Epithelial cell of proximal tubule (primary cell): ENCODE measurements around the gene NOL9. TPM values are rescaled to one million over a fixed set of nuclear protein-coding genes. Genes with fewer than 3 reads are reported as not detected.

Experiments
- DNase-seq: peaks from one replicate; pipeline ENCODE4 v3.0.0-alpha.2; 2011; ENCODE audit warnings: low read depth
- H3K4me3 ChIP-seq: 2 replicates; pipeline ENCODE4 v1.5.1; 2011; ENCODE audit warnings: low read depth, mild to moderate bottlenecking, low read length
- total RNA-seq: library from RNA; depleted of rRNA; stranded (reverse); fragments of >200 nt; gene quantifications from 2 replicates; pipeline ENCODE4 v1.2.3, GENCODE V29; 2015
- TF ChIP-seq, protein P1 (sequence below): conservative IDR thresholded peaks from 2 replicates; pipeline ENCODE4 v1.5.1; 2012; ENCODE audit warnings: low read depth, mild to moderate bottlenecking, low read length

The NOL9 gene
- total RNA-seq, 1 donor from 2014 or later, result 18.5 TPM

DNA sequence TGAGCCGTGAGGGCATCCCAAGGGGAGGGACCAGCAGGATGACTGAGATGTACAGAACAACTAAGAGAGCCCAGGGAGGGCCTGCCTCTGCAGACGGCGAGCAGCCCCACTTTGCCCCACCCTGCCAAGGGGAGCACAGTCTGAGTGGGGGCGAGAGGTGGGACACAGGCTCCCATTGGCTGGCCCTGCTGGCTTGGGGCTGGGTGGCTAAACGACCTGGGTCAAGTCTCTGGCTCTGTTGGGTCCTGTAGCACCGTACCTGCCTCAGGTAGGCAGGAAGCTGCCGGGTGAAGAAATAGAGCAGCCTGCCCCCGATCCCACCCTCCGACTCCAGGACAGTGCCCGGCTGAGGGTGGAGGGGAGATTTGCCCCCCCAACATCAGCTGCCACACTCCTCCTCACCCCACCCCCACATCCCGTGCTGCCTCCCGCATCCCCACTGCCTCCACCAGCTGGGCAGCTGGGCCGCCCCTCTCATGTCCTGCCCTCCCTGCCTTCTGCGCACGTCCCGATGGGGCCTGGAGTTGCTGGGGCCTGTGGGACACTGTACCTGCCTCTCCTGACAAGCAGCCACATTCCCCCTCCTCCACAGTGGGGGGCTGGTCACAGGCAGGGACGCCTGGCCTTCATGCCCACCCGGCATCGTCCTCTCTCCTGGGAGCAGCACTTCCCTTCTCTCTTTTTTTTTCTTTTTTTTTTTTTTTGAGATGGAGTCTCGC is 50.3 kb downstream of the NOL9 start:
- DNase-seq, result no peak
- H3K4me3 ChIP-seq, result no peak overlapping the region
- TF ChIP-seq, protein P1, sequence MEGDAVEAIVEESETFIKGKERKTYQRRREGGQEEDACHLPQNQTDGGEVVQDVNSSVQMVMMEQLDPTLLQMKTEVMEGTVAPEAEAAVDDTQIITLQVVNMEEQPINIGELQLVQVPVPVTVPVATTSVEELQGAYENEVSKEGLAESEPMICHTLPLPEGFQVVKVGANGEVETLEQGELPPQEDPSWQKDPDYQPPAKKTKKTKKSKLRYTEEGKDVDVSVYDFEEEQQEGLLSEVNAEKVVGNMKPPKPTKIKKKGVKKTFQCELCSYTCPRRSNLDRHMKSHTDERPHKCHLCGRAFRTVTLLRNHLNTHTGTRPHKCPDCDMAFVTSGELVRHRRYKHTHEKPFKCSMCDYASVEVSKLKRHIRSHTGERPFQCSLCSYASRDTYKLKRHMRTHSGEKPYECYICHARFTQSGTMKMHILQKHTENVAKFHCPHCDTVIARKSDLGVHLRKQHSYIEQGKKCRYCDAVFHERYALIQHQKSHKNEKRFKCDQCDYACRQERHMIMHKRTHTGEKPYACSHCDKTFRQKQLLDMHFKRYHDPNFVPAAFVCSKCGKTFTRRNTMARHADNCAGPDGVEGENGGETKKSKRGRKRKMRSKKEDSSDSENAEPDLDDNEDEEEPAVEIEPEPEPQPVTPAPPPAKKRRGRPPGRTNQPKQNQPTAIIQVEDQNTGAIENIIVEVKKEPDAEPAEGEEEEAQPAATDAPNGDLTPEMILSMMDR, result no peak

DNA sequence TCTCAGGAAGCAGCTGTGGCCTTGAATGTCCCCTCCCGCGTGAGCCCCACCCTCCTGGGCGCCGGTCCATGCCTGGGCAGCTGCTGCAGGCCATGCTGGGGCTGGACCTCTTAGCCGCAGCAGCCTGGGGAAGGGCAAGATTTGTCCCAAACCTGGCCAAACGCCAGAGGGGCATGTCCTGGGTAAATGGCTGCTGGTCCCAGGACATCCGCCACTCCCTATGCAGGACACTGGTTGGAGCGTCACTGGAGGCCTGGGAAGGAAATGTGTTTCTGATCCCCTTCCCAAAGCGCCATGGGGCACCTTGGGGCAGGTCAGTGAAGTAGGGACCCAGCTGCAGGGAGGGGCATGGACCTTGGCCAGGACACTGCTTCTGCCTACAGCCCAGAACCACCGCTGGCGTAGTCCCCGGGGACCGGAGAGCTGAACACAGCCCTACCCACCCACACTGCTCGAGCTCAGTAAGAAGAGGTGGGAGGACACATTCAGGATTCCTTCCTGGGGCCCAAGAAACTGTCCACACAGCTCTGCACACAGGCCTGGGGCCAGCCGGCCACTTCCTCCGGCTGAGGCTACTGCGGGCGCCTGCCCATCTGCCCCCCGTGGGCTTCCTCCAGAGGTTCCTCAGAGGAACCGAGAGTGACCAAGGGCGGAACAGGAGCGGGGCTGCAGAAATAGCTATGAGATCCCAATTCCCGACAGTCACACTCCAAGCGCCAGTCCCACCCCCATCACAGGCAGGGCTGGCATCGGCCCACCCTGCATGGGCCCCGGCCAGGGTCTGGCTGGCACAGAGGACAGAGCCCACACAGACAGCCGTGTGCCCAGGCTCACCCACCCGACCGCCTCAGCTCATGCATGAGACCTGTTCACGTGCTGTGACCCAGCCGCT is 52.1 kb downstream of the NOL9 start:
- H3K4me3 ChIP-seq, result no peak overlapping the region
- no peak for DNase-seq
- TF ChIP-seq, protein P1, result no peak

DNA sequence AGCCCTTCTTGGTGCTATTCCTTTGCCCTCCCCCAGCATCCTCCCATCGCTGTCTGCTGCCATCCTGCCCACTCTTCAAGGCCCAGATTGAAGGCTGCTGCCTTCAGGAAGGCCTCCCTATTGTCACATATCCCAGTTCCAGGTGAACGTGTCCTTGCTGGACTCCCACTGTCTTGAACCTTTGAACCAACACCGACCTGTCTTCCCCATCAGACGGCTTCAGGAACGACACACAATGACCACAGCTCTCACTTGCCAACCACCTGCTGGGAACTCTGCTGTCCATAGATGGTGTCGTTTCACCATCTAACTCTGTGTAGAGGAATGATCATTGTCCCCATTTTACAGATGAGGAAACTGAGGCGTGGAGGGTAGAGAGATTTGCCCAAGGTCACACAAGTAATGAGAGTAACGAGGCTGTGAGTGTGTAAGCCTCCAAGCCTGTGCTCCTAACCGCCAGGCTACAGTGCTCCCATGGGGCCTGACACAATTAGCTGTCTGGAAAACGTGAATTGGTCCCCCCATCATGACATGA is 53.0 kb downstream of the NOL9 start:
- H3K4me3 ChIP-seq, result no peak overlapping the region
- TF ChIP-seq, protein P1, result peak; percentile 11
- DNase-seq, result no peak

DNA sequence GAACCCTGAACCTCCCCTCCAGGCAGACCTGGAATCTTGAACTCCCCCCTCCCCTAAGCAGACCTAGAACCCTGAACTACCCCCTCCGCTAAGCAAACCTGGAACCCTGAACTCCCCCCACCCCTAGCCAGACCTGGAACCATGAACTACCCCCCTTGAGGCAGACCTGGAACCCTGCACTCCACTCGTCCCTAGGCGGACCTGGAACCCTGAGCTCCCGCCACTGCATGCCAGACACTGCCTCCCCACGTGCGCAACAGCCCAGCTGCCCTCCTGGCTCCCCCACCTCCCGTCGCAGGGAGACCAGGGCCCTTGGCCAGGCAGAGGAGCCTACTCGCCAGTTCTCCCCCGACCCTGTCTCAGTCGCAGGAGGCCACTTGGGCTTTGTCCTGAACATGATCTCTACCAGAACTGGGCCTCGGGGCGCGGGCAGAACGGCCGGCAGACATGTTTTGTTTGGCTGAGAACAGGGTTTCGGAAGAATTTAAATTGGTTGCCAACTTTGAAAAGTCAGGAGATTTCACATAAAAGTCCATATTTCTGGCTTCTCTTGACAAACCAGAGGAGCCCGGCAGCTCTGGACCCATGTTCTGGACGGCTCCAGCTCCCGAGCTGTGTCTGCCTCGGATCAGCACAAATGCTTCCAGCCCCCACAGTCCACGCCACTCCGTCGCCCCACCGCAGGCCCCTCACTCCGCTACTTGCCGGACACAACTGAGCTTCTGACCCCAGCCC is 53.6 kb downstream of the NOL9 start:
- TF ChIP-seq, protein P1, result no peak
- no peak for DNase-seq
- no peak overlapping the region for H3K4me3 ChIP-seq

DNA sequence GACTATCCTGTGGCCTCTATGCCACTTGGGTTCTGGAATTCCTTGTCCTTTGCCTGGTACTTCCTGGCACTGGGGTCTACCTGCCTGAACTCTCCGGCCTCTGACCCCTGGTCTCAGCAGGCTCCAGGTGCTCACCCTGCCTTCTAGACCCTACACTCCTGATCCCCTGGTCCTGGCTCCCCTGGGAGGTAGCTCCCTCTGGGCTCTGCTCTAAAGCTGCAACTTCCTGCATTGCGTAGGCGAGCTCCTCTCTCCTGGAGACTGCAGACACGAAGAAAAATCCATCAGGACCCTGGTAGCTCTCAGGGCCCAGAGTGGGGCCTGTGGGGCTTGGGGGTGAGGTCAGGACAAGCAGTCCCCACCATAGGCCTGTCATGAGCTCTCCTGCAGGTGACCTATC is 55.0 kb downstream of the NOL9 start:
- TF ChIP-seq, protein P1, result no peak
- H3K4me3 ChIP-seq, result no peak overlapping the region
- no peak for DNase-seq

DNA sequence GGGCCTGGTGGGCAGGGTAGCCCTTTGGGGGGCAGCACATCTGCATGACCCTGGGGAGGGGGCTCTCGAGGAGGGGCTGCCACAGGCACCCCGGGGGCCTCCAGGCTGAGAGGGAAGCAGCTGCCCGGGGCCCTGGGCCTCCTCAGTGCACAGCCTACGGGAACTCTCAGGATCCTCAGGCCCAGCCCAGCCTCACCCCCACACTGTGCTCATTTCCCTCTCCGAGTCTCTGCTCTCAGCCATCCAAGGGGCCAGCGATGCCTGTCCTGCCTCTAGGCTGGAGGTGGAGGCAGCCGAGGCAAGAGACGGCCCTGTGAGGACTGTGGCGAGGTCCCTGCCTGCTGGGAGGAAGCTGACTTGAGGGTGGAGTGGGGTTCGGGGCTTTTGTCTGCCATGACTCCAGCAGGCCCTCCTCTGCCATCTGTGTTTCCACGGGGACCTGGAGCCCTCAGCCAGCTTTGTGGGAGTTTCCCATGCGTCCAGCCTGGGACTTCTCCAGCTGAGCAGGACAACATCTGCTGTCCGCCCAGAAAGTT is 55.7 kb downstream of the NOL9 start:
- TF ChIP-seq, protein P1, result no peak
- H3K4me3 ChIP-seq, result no peak overlapping the region
- no peak for DNase-seq
